Gastrocnemius medialis (tissue), 4 donors: ENCODE measurements around the gene SLC9A7. TPM values are rescaled to one million over a fixed set of nuclear protein-coding genes. Genes with fewer than 3 reads are reported as not detected.

ENCODE experiments used
- ATAC-seq, 2 donors: fragments of 150-250 bp; one replicate each; pipeline ENCODE4 v1.9.1; 2016
- DNase-seq, 2 donors: peaks; one replicate each; pipeline ENCODE4 v3.0.0-alpha.2; 2019
- H3K27ac ChIP-seq, 4 donors: fragments of 200-600 bp; sonication (generic); 1 replicate in 1 of 4; 2 replicates in 3 of 4; pipeline ENCODE4 v1.5.1; 2016 to 2018; ENCODE audit warnings: mild to moderate bottlenecking in 2 of 4, moderate library complexity in 1 of 4
- H3K27me3 ChIP-seq, 3 donors: fragments of 200-600 bp; sonication (generic) in 2 of 3; 1 replicate in 1 of 3; 2 replicates in 2 of 3; pipeline versions ENCODE4 v1.5.1 to v1.6.0; 2016 to 2019; ENCODE audit warnings: mild to moderate bottlenecking in 1 of 3, moderate library complexity in 1 of 3
- H3K36me3 ChIP-seq, 2 donors: fragments of 200-600 bp; sonication (generic) in 1 of 2; one replicate each; pipeline ENCODE4 v1.5.1; 2017 to 2018
- H3K4me1 ChIP-seq, 2 donors: fragments of 200-600 bp; sonication (generic) in 1 of 2; one replicate each; pipeline ENCODE4 v1.5.1; 2016 to 2017; ENCODE audit warnings: mild to moderate bottlenecking in 2 of 2
- H3K4me3 ChIP-seq, 4 donors: fragments of 200-600 bp; sonication (generic) in 3 of 4; 1 replicate in 1 of 4; 2 replicates in 3 of 4; pipeline ENCODE4 v1.5.1; 2016 to 2019; ENCODE audit warnings: mild to moderate bottlenecking in 2 of 4
- H3K9me3 ChIP-seq, 3 donors: fragments of 200-600 bp; sonication (generic) in 2 of 3; 1 replicate in 1 of 3; 2 replicates in 2 of 3; pipeline ENCODE4 v1.5.1; 2016 to 2019
- CTCF ChIP-seq, 5 experiments: fragments of 450-650 bp in 3 of 5; fragments of 200-600 bp in 2 of 5; sonication (generic) in 2 of 5; IDR thresholded peaks in 4 of 5; conservative IDR thresholded peaks in 1 of 5; 1 replicate in 4 of 5; 2 replicates in 1 of 5; pipeline ENCODE4 v1.5.1; 2016 to 2019; ENCODE audit warnings: antibody characterized with exemption in 5 of 5, mild to moderate bottlenecking in 3 of 5, moderate library complexity in 3 of 5
- POLR2A ChIP-seq, 2 donors: fragments of 450-650 bp; IDR thresholded peaks; one replicate each; pipeline ENCODE4 v1.6.1; 2017; ENCODE audit warnings: antibody characterized with exemption in 2 of 2, mild to moderate bottlenecking in 2 of 2, moderate library complexity in 2 of 2
- in situ Hi-C, 4 donors: fragments of 200-750 bp; cut with MboI; loops; one replicate each; pipeline versions ENCODE4 v1.15.0 to v1.8.0; 2017; ENCODE audit warnings: low sequenced_read_pairs in 4 of 4
- intact Hi-C: fragments of 100-400 bp; cut with DNase I; formaldehyde crosslinking; loops from one replicate; pipeline ENCODE4 v1.15.1; 2023; ENCODE audit warnings: low total_unique reads
- total RNA-seq, 4 donors: library from RNA; depleted of rRNA; stranded (reverse); fragments of >200 nt; gene quantifications; one replicate each; pipeline versions ENCODE4 v1.1.0 to v1.2.3, GENCODE V29; 2016

SLC9A7 gene
- total RNA-seq, 4 donors from 2014 or later: 13.3 to 27.4 (median 20.0) TPM

DNA sequence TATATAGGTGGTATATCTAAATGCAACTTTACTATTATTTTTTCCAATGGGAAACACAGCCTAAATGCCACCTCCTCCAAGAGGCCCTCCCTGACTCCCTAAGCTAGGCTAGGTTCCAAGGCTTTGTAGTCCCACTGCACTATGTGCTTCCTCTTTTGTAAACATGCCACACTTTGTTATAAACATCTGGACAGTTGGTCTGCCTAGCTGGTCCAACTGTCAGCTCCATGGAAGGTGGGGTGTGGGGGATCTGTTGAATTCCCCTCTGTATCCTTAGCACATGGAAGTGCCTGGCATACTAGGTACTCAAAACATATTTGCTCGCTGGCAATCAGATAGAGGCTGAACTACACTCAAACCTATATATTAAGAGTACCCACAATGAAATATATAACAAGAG, 63.4 kb downstream of the SLC9A7 start:
- H3K27ac ChIP-seq: no peak overlapping the region
- H3K27me3 ChIP-seq: no peaks in the 10 kb centered on the region
- H3K36me3 ChIP-seq: no peaks in the 10 kb centered on the region
- no peak for ATAC-seq
- H3K9me3 ChIP-seq: no peaks in the 10 kb centered on the region
- H3K4me3 ChIP-seq: no peak overlapping the region
- in situ Hi-C loops (no loop called here), intact Hi-C loops (no loop called here)
- H3K4me1 ChIP-seq: peaks cover 0 to 5% of the 10 kb centered on the region in 2 donors
- no peak for TF ChIP-seq CTCF (IDR thresholded peaks at IDR 0.05 in 4 of 5, conservative IDR thresholded peaks at IDR 0.05 in 1 of 5)
- no peak for TF ChIP-seq POLR2A (IDR thresholded peaks at IDR 0.05)
- no peak for DNase-seq

DNA sequence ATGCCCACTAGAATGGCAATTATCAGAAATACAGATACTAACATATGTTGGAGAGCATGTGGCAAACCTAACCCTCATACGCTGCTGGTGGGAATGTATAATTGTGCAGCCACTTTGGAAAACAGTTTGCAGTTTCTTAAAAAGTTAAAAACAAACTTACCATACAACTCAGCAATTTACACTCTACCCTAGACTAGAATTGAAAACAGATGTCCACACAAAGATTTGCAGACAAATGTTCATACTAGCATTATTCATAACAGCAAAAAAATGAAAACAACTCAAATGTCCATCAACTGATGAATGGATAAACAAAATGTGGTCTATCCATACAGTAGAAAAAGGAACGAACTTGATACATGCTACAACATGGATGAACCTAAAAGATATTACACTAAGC, 64.4 kb downstream of the SLC9A7 start:
- H3K27ac ChIP-seq: no peak overlapping the region
- no peak overlapping the region for H3K4me3 ChIP-seq
- no peaks in the 10 kb centered on the region for H3K27me3 ChIP-seq
- peaks cover 0 to 5% of the 10 kb centered on the region in 2 donors for H3K4me1 ChIP-seq
- in situ Hi-C loops (no loop called here), intact Hi-C loops (no loop called here)
- H3K36me3 ChIP-seq: no peaks in the 10 kb centered on the region
- no peaks in the 10 kb centered on the region for H3K9me3 ChIP-seq
- TF ChIP-seq POLR2A (IDR thresholded peaks at IDR 0.05) (no peak), CTCF (IDR thresholded peaks at IDR 0.05 in 4 of 5, conservative IDR thresholded peaks at IDR 0.05 in 1 of 5) (no peak)
- no peak for ATAC-seq
- DNase-seq: no peak

DNA sequence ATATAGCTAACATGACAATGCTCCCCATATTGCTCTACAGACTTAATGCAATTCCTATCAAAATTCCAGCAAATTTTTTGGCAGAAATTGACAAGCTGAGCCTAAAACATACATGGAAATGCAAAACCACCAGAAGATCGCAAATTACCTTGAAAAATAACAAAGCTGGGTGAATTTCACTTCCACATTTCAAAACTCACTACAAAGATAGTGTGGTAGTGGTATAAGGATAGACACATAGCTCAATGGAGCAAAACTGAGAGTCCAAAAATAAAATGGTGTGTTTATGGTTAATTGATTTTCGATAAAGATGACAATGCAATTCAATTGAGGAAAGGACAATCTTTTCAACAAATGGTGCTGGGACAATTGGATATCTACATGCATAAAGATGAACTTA, 65.8 kb downstream of the SLC9A7 start:
- ATAC-seq (no peak), DNase-seq (no peak)

DNA sequence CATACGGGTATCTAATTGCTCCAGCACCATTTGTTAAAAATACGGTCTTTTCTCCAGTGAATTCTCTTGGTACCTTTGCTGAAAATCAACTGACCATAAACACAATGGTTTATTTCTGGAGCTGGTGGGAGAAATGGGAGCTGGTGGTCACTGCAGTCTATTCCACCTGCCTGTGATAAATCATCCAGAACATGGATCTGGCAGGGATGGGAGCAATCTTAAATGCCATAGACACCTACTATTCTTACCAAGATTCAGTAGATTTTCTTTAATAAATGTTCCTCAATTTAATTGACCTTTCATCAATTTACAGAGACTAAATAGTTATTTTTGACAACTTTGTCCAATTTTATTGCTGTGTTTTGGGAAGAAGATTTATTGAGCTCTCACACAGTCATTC, 68.1 kb downstream of the SLC9A7 start:
- Histone ChIP-seq H3K4me3 (no peak overlapping the region), H3K36me3 (no peaks in the 10 kb centered on the region), H3K9me3 (no peaks in the 10 kb centered on the region), H3K27ac (no peak overlapping the region), H3K4me1 (peaks cover 0 to 5% of the 10 kb centered on the region in 2 donors), H3K27me3 (no peaks in the 10 kb centered on the region)
- no peak for ATAC-seq
- TF ChIP-seq CTCF (IDR thresholded peaks at IDR 0.05 in 4 of 5, conservative IDR thresholded peaks at IDR 0.05 in 1 of 5) (no peak), POLR2A (IDR thresholded peaks at IDR 0.05) (no peak)
- in situ Hi-C loops (no loop called here), intact Hi-C loops (no loop called here)
- DNase-seq: no peak

More for the DNA sequence above, 65.8 kb downstream of the SLC9A7 start:
- no peak overlapping the region for H3K4me3 ChIP-seq
- H3K36me3 ChIP-seq: no peaks in the 10 kb centered on the region
- in situ Hi-C loops: no loop called here
- peaks cover 0 to 5% of the 10 kb centered on the region in 2 donors for H3K4me1 ChIP-seq
- no peak for TF ChIP-seq CTCF (IDR thresholded peaks at IDR 0.05 in 4 of 5, conservative IDR thresholded peaks at IDR 0.05 in 1 of 5)
- no peak for TF ChIP-seq POLR2A (IDR thresholded peaks at IDR 0.05)
- no peak overlapping the region for H3K27ac ChIP-seq
- no peaks in the 10 kb centered on the region for H3K27me3 ChIP-seq
- H3K9me3 ChIP-seq: no peaks in the 10 kb centered on the region
- intact Hi-C loops: no loop called here

DNA sequence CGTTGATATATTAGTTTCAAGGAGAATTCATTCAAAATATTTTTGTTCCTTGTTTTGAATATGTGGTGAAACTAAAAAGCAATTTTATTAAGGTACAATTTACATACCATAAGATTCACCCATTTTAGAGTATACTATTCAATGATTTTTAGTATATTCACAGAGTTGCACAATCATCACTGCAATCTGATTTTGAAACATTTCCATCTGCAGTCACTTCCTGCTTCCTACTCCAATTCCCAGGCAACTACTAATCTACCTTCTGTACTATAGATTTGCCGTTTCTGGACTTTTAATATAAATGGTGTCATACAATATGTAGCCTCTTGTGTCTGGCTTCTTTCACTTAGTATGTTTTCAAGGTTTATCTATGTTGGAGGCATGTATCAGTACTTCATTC, 71.3 kb downstream of the SLC9A7 start:
- Histone ChIP-seq H3K27me3 (no peaks in the 10 kb centered on the region), H3K4me3 (no peak overlapping the region), H3K27ac (no peak overlapping the region), H3K36me3 (no peaks in the 10 kb centered on the region), H3K9me3 (no peaks in the 10 kb centered on the region), H3K4me1 (peaks cover 0 to 5% of the 10 kb centered on the region in 2 donors)
- DNase-seq: no peak
- TF ChIP-seq CTCF (IDR thresholded peaks at IDR 0.05 in 4 of 5, conservative IDR thresholded peaks at IDR 0.05 in 1 of 5) (no peak), POLR2A (IDR thresholded peaks at IDR 0.05) (no peak)
- in situ Hi-C loops (loop anchor here in 1 of 4 donors (10.0 kb wide), 1 partner anchor 133 kb away; no protein-coding TSS in a partner anchor), intact Hi-C loops (loop anchor here (5.0 kb wide), 1 partner anchor 115 kb away; the partner anchor contains the start of gene CHST7)
- no peak for ATAC-seq
